Fibroblast of lung (primary cell): ENCODE measurements around the gene LACRT.

Source experiments
- EZH2 ChIP-seq: IDR thresholded peaks from 2 replicates; pipeline ENCODE4 v1.5.1; 2012; ENCODE audit warnings: low read length, control low read depth, mild to moderate bottlenecking; ENCODE audit errors: missing control alignments
- TF ChIP-seq, protein P1 (sequence below), 2 donors: IDR thresholded peaks in 1 of 2; conservative IDR thresholded peaks in 1 of 2; 1 replicate in 1 of 2; 2 replicates in 1 of 2; pipeline ENCODE4 v1.5.1; 2011 to 2012; ENCODE audit warnings: low read length in 2 of 2, control low read depth in 1 of 2, inconsistent platforms in 1 of 2, low read depth in 1 of 2, mild to moderate bottlenecking in 1 of 2

DNA sequence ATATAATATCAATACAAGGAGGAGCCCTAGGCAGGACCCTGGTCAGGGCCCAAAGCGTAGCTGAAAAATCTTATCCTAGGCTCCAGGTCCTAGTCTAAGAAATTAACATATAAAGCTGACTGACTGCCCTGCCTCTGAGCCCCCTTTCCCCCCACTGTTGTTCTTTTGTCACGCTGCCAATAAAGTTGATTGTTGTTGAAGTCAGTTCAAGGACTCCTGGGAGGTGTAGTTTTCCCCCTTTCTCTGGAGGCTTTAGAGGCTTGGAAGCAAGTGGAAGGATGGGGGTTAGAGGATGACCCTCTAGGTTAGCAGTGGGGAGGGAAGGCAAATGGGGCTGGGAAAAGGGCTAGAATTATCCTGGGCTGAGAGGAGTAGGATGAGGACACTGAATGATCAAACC is 49.5 kb downstream of the LACRT start:
- TF ChIP-seq, protein P1, sequence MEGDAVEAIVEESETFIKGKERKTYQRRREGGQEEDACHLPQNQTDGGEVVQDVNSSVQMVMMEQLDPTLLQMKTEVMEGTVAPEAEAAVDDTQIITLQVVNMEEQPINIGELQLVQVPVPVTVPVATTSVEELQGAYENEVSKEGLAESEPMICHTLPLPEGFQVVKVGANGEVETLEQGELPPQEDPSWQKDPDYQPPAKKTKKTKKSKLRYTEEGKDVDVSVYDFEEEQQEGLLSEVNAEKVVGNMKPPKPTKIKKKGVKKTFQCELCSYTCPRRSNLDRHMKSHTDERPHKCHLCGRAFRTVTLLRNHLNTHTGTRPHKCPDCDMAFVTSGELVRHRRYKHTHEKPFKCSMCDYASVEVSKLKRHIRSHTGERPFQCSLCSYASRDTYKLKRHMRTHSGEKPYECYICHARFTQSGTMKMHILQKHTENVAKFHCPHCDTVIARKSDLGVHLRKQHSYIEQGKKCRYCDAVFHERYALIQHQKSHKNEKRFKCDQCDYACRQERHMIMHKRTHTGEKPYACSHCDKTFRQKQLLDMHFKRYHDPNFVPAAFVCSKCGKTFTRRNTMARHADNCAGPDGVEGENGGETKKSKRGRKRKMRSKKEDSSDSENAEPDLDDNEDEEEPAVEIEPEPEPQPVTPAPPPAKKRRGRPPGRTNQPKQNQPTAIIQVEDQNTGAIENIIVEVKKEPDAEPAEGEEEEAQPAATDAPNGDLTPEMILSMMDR (conservative IDR thresholded peaks at IDR 0.05 in 1 of 2, IDR thresholded peaks at IDR 0.05 in 1 of 2; ENCODE audit: low read depth in 1 of 2, low read length in 2 of 2) = no peak
- TF ChIP-seq EZH2 = no peak
